AG09309 (cell line): ENCODE data around the gene ST3GAL6.
A peak's percentile ranks its signal among the peaks of the same experiment; 100 is the strongest.

ENCODE experiments used
- DNase-seq: peaks from one replicate; pipeline ENCODE4 v3.0.0-alpha.2; 2010; ENCODE audit warnings: low read depth
- H3K4me3 ChIP-seq: 2 replicates; pipeline ENCODE4 v1.5.1; 2011; ENCODE audit warnings: mild to moderate bottlenecking, low read depth, low read length, moderate library complexity; ENCODE audit not compliant: control insufficient read depth
- TF ChIP-seq, protein P1 (sequence below): IDR thresholded peaks from 2 replicates; pipeline ENCODE4 v1.5.1; 2011; ENCODE audit warnings: mild to moderate bottlenecking, low read depth, low read length, inconsistent platforms; ENCODE audit not compliant: insufficient read depth, control insufficient read depth; ENCODE audit errors: missing control alignments

Gene ST3GAL6

DNA sequence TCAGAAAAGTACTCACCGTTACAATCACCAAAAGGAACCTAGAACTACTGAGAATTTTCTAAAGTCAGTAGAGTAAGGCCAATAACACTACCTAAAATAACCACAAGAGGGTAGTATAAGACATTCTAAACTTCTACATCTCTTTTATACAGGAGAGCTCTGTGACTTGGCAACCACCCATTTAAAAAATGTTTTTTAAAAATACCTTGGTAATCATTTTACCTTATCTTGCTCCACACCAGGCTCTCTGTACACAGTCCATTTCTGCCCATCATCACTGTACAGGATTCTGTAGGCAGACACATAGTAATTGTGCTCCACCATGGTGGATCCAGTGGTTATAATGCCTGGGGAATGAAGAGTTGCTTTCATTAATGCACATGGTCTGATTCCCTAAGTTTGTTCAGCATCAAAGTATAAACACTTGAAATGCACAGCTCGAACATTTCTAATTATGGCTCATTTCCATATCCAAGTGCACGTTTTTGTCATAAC lies 54.5 kb downstream of the ST3GAL6 start:
- H3K4me3 ChIP-seq = no peak overlapping the region
- DNase-seq = no peak

DNA sequence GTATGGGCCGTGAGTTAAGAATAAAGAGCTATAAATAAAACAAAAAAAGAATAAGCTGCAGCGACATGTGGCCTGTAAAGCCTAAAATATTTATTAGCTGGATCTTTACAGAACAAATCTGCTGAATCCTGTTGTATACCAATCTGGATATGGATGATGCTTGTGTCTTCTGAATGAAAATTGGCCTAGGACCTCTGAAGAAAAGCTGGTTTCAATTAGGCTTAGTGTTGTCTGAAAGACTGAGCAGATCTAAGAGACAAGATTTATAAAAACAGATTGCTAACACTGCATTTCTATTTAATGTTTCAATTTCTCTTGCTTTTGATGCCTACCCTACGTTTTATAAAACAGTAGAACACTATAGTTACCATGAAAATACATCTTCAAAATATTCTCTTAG lies 57.9 kb downstream of the ST3GAL6 start:
- DNase-seq = no peak
- TF ChIP-seq, protein P1, sequence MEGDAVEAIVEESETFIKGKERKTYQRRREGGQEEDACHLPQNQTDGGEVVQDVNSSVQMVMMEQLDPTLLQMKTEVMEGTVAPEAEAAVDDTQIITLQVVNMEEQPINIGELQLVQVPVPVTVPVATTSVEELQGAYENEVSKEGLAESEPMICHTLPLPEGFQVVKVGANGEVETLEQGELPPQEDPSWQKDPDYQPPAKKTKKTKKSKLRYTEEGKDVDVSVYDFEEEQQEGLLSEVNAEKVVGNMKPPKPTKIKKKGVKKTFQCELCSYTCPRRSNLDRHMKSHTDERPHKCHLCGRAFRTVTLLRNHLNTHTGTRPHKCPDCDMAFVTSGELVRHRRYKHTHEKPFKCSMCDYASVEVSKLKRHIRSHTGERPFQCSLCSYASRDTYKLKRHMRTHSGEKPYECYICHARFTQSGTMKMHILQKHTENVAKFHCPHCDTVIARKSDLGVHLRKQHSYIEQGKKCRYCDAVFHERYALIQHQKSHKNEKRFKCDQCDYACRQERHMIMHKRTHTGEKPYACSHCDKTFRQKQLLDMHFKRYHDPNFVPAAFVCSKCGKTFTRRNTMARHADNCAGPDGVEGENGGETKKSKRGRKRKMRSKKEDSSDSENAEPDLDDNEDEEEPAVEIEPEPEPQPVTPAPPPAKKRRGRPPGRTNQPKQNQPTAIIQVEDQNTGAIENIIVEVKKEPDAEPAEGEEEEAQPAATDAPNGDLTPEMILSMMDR = no peak
- no peak overlapping the region for H3K4me3 ChIP-seq

More for the DNA sequence above, 54.5 kb downstream of the ST3GAL6 start:
- TF ChIP-seq, protein P1 = peak; percentile 49

DNA sequence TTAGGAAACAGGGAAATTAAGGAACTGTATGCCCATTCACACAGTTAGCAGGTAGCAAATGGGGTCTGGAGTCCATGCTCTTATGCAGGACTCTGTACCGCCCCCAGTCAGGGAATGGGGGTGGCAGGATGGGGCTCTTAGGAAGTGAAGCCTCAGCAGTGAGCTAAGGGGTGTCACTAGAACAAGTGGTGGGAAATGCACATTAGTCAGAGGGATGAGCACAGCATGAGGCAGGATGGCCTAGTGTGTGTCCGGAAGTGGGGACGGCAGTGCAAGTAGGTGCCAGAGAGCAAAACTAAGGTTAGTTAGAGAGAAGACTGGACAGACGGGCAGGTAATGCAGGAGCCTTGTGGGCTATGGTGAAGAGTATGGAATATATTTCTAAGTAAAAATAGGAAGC lies 60.7 kb downstream of the ST3GAL6 start:
- TF ChIP-seq, protein P1 = no peak
- no peak for DNase-seq
- no peak overlapping the region for H3K4me3 ChIP-seq

DNA sequence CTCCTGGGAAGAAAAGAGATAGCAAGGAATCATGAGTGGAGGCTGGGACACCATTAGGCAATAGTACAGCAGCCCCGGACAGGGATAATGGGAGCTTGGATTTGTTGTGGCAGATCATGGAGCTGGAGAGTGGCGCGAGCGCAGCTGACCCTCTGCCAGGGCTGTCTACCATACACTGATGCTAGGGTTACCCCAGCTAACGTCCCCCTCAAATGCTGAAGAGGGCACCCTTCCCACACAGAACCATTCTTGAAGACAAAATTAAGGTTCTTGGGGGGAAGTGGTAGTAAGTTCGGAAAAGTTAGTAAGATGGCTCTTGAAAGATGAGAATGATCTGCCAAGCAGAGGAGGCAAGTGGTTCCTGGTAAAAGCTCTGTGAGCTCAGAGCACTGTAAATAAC lies 61.1 kb downstream of the ST3GAL6 start:
- no peak for DNase-seq
- H3K4me3 ChIP-seq = no peak overlapping the region
- TF ChIP-seq, protein P1 = peak; percentile 28

DNA sequence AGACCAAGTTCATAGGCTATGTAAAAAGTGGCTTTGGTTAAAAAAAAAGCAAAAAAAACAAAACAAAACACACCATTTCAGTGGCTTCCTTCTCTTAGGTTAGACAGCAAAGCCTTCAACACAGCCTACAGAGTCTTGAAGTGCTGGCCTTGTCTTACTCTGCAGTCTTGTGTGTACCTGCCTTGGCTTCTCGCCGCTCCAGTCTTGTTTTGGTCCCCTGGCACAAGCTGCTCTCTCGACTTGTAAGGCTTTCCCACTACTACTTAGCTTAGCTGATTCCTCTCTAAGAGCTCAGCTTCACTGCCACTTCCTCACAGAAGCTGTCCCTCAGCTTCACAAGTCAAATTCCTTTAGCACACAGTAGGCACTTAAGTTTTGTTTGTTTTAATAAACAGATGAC lies 63.0 kb downstream of the ST3GAL6 start:
- no peak for DNase-seq
- H3K4me3 ChIP-seq = no peak overlapping the region
- TF ChIP-seq, protein P1 = no peak

DNA sequence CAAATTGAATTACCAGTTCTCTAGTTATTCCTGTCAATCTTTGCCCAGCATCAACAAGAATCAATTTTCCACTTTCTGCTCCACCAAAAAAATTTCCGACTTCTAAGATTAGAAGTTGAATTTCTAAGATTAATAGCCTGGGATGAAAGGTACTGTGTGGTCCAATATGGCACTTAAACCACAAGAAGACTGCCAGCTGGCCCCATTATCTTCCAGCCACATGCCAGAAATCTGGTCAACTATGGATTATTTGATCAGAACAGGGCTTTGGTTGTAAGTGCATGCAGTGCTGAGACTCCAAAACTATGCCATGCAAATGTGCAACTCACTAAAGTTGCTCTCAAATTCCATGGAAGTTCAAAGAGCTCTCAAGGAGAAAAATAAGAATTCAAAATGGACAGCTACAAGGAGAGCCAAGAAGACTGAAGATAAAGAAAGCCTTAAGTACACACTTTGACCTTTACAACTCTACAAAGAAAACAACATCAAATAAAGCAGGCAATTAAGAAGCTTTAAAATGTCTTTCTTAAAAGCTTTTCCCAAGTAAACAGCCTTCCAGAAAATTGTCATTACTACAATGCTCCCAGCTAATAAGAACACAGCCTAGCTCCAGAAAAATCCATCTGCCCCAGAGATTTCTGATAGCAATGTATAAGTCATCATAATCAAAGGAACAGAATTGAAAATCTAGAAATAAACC lies 64.2 kb downstream of the ST3GAL6 start:
- TF ChIP-seq, protein P1 = no peak
- no peak overlapping the region for H3K4me3 ChIP-seq
- DNase-seq = no peak
